ENCODE measurements around the gene UBE2L3.
"Not testable (repeated sequence)": the region's sequence is repeated elsewhere in the genome, so short reads cannot be mapped to it uniquely, and the experiment has no call there.

Gene UBE2L3

DNA sequence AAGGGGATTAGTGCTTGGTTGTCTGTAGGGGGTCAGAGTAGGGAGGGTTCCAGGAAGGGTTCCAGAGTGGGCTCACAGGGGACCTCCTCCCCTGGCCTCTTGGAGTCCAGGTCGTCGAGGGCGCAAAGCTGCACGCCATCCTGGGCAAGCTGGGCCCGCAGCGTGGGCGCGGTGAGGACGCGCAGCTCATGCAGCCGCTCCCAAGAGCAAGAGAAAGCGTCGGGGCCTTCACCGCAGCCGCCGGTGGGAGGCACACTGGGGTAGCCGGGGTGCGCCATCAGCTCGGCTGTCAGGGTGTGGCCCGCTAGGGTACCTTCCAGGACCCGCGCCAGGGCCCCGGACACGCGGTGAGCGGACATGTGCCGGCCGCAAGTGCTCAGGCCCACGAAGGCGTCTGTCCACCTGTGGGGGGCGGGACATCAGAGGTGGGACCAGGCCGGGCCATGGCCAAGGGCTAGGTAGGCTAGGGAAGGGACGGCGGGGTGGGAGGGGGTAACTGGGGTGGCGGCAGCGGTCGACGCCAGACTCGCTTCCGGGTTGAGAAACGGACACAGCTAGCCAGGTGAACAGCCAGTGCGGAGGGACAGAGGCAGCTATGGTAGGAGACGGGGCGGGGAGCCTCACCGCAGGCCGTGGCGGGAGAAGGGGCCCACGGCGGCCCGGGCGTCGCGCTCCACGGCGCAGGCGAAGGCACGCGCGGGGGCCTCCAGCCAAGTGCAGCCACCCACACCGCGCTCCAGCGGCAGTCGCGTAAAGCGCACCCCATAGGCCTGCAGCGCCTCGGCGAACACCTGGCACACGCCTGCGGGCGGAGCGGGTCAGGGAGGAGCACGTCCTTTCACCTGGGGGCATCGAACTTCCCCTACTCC, 61.1 kb downstream of the UBE2L3 start:
- DNase-seq (ENCODE audit: low spot score) = no peak

DNA sequence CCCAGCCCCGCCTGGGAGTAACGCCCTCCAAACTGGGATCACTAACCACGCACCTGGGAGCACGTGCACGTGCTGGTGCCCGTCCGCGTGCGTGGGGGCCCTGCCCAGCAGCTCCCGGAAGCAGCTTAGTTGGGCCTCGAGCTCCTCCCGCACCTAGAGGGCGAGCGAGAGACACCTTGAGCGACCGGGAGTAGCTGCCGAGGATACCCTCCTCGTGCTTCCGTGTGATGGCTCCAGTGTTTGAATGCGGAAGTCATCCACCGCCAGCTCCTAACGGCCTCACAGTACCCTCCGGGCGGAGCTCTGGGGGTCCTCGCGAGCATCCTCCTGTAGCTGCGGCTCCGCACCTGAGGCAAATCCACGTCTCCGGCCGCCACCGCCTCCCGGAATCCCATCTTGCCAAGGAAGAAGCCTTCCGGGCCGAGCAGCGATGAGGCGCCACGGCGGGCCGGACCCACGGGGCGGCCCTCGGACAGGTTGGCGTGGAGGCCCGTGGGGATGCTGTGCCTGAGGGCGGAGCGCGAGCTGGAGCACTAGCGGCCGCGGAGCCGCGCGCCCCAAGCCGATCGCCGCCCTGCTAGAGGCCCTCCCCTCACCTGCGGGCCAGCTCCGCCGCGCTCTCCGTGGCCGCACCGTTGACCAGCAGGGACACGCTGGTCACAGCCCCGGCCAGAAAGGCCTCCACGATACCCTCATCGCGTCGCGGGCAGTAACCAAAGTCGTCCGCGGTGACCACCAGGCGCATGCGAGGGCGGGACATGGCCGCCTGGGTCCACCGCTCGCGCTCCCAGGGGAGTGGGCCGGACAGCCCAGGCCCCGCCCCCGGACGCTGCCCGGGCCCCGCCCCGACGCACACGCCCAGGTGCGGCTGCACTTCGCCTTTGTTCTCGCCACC, 62.0 kb downstream of the UBE2L3 start, which contains the start of gene YDJC:
YDJC (minus strand) TSS at position 768 of the 895 bp plus-strand sequence; CDS start at position 760, 8 bp downstream.
- DNase-seq (ENCODE audit: low spot score) = peak; percentile 88

DNA sequence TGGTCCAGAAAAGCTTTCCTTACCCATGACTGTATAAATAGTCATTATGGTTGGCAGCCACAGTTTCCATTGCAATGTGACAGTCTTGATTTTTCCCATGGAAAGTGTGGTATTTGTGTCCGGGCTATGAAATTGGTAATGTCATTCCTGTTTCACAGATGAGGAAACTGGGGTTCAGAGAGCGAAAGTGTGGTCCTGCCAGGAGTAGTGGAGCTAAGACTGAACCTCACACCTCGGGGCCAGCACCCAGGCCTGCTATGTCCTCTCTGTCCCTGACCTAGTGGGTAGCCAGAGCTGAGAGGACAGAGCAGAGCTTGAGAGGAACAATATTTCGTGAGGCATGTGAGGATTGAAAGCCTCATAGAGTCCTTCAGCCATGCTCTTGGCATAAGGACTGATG, 63.5 kb downstream of the UBE2L3 start:
- no peak for DNase-seq (ENCODE audit: low spot score)

GRCh38 chr22:21632237-21632895, 64.9 kb downstream of the UBE2L3 start, which contains the start of gene CCDC116:
Gene CCDC116, plus strand, starts transcription at chr22:21632760. Its CDS starts 422 bp downstream, at chr22:21633182.
- DNase-seq (ENCODE audit: low spot score) = no peak

DNA sequence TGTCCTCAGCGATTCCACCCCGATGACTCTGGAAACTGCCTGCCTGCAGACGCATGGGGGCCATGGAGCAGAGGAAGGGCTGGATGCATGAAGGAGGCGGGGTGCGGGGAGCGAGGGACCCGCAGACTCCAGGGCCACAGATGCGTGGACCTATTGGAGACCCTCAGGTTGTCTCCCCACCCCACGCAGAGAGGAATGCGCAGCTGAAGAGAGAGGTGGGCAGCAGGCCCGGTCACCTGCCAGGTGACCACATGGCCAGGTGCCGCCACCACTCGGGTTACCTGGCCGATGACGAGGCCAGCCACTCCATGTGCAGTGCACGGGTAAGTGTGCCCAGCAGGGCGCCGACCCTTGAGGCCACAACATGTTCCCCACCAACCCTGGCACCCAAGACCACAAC, 65.4 kb downstream of the UBE2L3 start:
- no peak for DNase-seq (ENCODE audit: low spot score)

DNA sequence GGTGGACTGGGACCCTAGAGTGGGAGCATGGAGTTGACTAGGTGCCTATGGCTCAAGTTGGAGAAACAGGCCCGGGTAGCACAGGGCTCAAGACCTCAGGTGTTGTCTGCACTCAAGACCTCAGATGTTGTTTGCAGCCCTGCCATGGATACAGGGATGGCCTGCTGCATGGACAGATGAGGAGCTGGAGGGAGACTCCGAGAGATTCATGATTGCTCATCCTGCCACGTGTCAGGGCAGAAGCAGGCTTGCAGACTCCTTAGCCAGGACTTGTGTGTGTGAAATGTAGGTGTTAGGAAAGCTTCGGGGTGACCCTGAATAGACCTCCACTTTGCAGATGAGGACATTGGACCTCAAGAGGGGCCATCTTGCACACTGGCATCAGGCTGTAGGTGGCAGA, 66.0 kb downstream of the UBE2L3 start:
- no peak for DNase-seq (ENCODE audit: low spot score)

GRCh38 chr22:21634081-21634480, 66.6 kb downstream of the UBE2L3 start:
- DNase-seq (ENCODE audit: low spot score) = no peak

GRCh38 chr22:21634844-21635243, 67.3 kb downstream of the UBE2L3 start:
- DNase-seq (ENCODE audit: low spot score) = no peak

DNA sequence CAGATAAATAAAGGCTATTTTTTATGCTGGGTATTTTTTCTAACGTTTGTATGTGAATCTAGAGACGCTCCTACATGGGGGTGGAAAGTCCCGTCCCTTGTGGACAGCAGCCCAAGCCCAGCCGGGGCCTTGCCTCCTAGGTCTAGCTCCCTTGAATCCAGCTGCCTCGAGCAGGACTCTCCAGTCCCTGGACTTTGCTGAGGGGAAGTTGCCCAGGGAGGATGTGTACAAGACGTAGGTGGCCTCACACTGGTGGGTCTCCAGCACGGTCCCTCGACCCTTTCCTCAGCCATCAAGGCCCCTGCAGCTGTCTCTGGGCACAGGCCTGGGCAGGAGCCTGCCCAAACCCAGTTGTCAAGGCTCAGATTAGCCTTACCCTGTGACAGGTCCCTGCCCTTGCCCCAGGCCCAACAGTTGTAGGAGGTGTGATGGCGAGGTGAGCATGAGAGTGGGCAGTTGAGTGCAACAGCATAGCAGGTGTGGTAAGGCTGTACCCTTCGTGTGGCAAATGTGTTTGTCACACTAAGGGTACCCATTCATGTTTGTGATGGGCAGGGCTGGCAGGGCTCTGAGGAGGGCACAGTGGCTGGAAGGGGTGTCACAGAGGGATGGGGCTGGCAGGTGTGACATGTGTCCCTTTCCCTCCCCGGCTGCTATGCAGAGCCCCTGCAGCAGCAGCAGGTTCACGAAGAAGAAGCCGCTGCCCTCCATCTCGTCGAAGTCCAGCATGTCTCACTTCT, 68.4 kb downstream of the UBE2L3 start:
- no peak for DNase-seq (ENCODE audit: low spot score)

DNA sequence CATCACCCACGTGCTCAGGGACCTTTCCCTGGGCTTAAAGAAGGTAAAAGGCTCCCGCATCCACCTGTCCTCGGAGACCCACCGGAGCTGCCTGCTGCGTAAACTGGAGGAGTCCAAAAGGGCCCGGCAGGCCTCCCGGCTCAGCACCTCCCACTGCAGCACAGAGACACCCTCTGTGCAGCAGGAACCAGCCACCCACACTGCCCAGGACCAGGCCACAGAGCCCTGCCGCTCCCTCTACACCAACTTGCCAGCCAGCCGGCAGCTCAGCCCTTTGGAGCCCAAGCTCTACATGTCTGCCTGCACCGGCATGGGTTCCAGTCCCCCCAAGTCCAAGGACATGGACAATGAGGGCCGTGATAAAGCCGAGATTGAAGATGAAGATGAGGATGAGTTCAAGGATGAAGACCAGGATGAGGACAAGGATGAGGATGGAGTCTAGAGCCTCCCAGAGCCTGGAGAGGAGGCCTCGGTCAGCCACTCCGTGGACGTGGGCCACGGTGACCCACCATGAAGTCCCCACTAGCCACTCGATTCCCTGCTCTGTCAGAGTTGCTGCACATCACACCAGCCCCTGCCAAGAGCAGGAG, 69.2 kb downstream of the UBE2L3 start:
- DNase-seq (ENCODE audit: low spot score) = no peak

- not testable (repeated sequence) for DNase-seq (ENCODE audit: low spot score)
These were observed 69.9 kb downstream of the UBE2L3 start for GRCh38 chr22:21637450-21637849.

DNA sequence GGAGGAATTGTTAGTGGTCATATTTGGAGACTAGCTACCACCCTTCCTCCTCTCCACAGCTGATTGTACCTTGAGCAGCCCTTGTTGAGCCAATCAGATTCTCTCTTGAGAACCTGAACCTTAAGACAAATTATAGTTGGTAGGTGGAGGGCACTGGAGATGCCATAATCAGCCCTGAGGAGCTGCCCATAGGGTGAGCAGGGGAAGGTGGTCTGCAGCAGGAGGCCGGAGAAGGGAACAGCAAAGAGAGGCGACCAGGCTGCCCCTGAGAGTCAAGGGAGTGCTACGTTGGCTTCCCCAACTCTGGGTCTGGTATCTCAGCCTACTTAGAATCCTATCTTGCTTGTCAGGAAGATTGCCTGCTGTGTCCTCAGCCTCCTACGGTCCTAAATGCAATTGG, 71.8 kb downstream of the UBE2L3 start:
- no peak for DNase-seq (ENCODE audit: low spot score)

DNA sequence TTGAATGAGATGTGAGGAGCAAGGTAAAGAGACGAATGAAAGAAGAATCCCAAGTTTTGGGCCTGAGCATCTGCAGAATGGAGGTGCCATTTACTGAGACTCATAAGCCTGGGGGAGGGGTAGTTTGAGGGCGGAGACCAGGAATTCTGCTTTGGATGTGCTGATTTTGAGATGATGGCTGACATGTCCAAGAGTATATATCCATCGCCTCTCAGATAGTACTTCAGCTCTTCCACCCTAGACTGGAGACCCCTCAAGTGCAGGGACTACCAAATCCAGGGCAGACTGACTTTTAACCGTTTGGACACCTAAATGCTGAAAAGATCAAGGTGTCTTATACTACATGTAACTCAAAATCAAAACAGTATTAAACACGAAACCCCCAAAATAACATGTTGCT, 73.3 kb downstream of the UBE2L3 start:
- no peak for DNase-seq (ENCODE audit: low spot score)

DNA sequence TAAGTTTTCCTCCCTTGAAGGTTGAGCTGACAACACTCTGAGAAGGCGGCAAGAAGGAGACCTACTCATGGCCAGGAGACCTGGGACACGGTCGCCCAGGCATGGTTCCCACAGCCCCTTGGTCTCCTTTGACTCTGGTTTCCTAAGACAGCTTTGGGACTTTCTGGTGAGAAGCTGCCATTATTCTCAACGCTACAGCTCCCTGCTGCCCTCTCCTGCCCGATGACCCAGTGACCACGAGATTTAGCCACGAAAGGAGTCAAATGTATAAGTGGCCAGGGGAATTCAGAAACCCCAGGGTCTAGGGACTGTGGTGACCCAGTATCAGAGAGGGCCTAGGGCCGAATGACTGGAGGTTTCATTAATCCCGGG, 73.9 kb downstream of the UBE2L3 start:
- peak; percentile 74 for DNase-seq (ENCODE audit: low spot score)

- peak; percentile 100 for DNase-seq (ENCODE audit: low spot score)
These were observed 74.5 kb downstream of the UBE2L3 start, which contains the start of gene SDF2L1 for GRCh38 chr22:21641789-21642583. Gene SDF2L1, plus strand, starts transcription at chr22:21642302. Its CDS starts 35 bp downstream, at chr22:21642337.

GRCh38 chr22:21642584-21643448, 75.3 kb downstream of the UBE2L3 start:
- DNase-seq (ENCODE audit: low spot score) = peak; percentile 69

- no peak for DNase-seq (ENCODE audit: low spot score)
These were observed 76.2 kb downstream of the UBE2L3 start for GRCh38 chr22:21643533-21644357.

- DNase-seq (ENCODE audit: low spot score) = not testable (repeated sequence)
These were observed 78.0 kb downstream of the UBE2L3 start for GRCh38 chr22:21645513-21645912.

Measured in hepatic stellate cell (primary cell).